GM12891 (cell line): Measurements from ENCODE around the gene FAM217B.
"Not testable (repeated sequence)": the region's sequence is repeated elsewhere in the genome, so short reads cannot be mapped to it uniquely, and the experiment has no call there.

Experiments used
- DNase-seq: peaks from one replicate; pipeline ENCODE4 v3.0.0; 2011; ENCODE audit warnings: low spot score; ENCODE audit not compliant: insufficient read length
- FAIRE-seq: peaks from 2 replicates; lab custom pipeline; 2011; peaks lifted over from hg19 to GRCh38; lab: Jason Lieb, UNC
- PAX5 ChIP-seq: IDR thresholded peaks from 2 replicates; pipeline ENCODE4 v1.6.1; 2011; ENCODE audit warnings: low read length, moderate library complexity, mild to moderate bottlenecking; ENCODE audit not compliant: insufficient read depth, severe bottlenecking
- POLR2A ChIP-seq: IDR thresholded peaks from 2 replicates; pipeline ENCODE4 v1.6.1; 2011; ENCODE audit warnings: low read depth, low read length, control low read depth
- POLR2AphosphoS5 ChIP-seq: IDR thresholded peaks from 2 replicates; pipeline ENCODE4 v1.6.1; 2011; ENCODE audit warnings: low read depth, low read length, control low read depth
- POU2F2 ChIP-seq: IDR thresholded peaks from 2 replicates; pipeline ENCODE4 v1.6.1; 2011; ENCODE audit warnings: low read depth, mild to moderate bottlenecking, control low read depth, low read length, moderate library complexity
- SPI1 ChIP-seq: IDR thresholded peaks from 2 replicates; pipeline ENCODE4 v1.6.1; 2011; ENCODE audit warnings: low read depth, low read length, control low read depth
- TAF1 ChIP-seq: IDR thresholded peaks from 2 replicates; pipeline ENCODE4 v1.6.1; 2011; ENCODE audit warnings: low read depth, low read length, control low read depth

The FAM217B gene

GRCh38 chr20:59947376-59947775 is 7.2 kb downstream of the FAM217B start:
- TF ChIP-seq PAX5 (no peak), POU2F2 (no peak), POLR2AphosphoS5 (no peak), POLR2A (no peak), TAF1 (no peak), SPI1 (no peak)
- FAIRE-seq (no peak), DNase-seq (no peak)

GRCh38 chr20:59948212-59948611 is 8.0 kb downstream of the FAM217B start:
- DNase-seq, result no peak
- FAIRE-seq, result no peak
- TF ChIP-seq POLR2A, result no peak
- TF ChIP-seq POU2F2, result no peak
- TF ChIP-seq POLR2AphosphoS5, result no peak
- TF ChIP-seq SPI1, result no peak
- no peak for TF ChIP-seq PAX5
- TF ChIP-seq TAF1, result no peak

DNA sequence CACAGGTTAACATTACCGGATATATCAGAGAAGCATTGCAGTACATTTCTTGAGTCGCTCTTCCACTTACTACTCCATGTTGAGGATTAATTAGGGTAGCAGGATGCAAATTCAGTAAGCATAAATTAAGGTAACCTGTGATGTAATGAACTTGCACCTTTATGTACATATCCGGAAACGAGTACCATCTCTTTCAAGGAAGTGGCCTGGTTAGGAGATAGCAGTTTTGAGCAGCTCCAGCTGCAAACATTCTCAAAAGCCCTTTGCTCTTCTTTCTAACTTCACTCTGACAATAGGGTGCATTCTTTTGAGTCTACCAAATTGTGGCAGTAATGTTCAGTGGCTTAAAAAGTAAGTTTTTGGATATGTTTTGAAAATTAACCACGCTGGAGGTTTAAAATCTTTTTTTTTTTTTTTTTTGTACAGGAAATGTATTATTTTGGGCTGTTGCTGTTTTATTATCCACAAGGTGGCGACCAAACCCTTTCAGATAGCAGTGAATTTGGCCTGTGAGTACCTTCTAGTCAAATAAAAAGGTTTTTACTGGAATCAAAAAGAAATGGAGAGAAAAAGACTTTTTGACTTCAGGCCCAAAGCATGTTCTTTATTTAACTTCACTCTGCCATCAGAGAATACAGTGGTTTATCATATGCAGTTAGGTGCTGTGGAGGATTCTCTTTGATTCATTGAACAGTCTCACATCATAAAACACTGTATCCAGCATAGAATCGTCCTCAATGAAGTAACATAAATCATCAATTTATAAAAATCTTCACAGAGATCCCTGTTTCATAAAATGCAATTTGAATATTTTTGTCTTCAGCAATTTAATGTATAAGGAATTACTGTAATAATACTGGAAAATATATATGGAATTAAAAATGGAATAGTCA is 8.9 kb downstream of the FAM217B start:
- DNase-seq (no peak), FAIRE-seq (no peak)
- TF ChIP-seq TAF1, result no peak
- no peak for TF ChIP-seq POLR2A
- TF ChIP-seq SPI1, result no peak
- TF ChIP-seq POU2F2, result no peak
- TF ChIP-seq POLR2AphosphoS5, result no peak
- TF ChIP-seq PAX5, result no peak

GRCh38 chr20:59949911-59950310 is 9.7 kb downstream of the FAM217B start:
- FAIRE-seq (no peak), DNase-seq (no peak)
- no peak for TF ChIP-seq PAX5
- TF ChIP-seq TAF1, result no peak
- no peak for TF ChIP-seq POLR2AphosphoS5
- no peak for TF ChIP-seq POLR2A

DNA sequence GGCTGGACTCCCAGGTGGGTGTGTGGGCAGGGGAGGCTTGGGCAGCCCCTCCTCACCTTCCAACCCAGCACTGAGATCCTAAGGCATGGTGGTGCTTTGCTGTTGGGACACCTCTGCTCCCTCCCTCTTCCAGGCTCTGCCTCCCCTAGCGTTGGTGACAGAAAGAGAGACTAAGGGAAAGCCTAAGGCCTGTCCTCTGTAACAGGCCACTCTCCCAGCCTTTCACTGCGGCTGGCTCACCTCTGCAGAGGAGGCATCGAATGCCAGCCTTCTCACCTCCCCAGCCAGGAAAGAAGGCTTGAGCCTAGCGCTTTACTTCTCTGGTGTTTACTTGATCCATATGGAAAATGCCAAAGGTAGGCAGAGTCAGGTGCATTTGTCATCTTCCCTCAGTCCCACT is 14.5 kb downstream of the FAM217B start:
- TF ChIP-seq SPI1 (no peak), PAX5 (no peak), POLR2AphosphoS5 (no peak), POLR2A (no peak), TAF1 (no peak), POU2F2 (no peak)
- no peak for DNase-seq

DNA sequence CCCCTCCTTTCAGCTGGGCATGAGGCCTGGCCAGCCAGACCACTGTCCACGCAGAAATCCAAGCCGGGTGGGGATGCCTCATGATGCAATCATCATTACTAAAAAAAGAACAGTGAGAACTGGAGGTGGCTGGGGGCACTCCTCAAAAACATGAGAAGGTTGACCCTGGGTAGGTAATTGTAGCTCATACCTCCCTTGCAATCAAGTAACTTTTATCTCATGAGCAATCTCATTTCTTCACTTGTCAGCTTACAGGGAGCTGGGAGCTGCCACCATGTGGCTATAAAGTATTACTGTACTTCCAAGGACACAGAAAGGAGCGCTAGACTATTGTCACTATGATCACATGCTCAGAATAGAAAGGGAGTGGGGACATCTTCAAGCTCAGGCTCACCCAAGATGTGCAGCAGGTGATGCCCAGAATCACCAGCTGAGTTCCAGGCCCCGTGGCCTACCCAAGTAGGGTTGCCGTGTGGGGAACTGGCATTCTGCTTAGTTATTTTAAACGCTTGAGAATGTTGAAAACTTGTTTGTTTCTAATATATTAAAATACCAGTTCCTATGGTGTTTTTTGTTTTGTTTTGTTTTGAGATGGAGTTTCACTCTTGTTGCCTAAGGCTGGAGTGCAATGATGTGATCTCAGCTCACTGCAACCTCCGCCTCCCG is 15.1 kb downstream of the FAM217B start:
- TF ChIP-seq TAF1 (no peak), POLR2A (no peak), POLR2AphosphoS5 (no peak)
- FAIRE-seq (no peak), DNase-seq (no peak)

More for the DNA sequence above, 14.5 kb downstream of the FAM217B start:
- no peak for FAIRE-seq

DNA sequence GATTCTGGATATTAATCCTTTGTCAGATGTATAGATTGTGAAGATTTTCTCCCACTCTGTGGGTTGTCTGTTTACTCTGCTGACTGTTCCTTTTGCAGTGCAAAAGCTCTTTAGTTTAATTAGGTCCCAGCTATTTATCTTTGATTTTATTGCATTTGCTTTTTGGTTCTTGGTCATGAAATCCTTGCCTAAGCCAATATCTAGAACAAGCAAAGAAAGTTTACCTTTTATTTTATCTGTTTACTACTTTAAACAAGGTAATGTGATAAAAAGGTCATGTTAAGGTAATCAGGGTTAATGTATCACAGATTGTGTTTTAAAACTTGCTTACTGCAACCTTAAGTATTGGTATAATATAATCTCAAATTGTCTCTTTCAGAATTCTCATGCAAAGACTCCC is 17.4 kb downstream of the FAM217B start:
- not testable (repeated sequence) for DNase-seq, FAIRE-seq

- DNase-seq (no peak), FAIRE-seq (no peak)
- TF ChIP-seq SPI1, result no peak
Observed at GRCh38 chr20:59958123-59958522, 17.9 kb downstream of the FAM217B start, which contains the start of gene CDH26. TSS of gene CDH26 (plus strand) at chr20:59958423. CDS start at chr20:59958727, 304 bp downstream.

DNA sequence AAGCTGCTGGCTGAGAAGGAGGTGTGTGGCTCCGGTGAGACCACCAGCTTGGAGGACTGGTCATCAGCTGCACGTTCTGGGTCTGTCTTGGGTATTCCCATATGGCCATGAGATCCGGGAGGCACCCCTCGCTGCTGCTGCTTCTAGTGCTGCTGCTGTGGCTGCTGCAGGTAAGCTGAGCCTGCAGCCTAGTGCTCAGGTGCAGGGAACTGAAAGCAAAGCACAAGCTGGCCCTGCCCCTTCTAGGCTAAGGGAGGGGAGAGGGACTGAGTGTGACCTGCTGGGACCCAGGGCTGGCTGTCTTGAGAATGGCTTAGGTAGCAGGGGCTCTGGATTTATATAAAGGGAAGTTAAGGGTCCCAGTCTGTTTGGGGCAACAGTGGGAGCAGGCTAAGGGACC is 18.4 kb downstream of the FAM217B start:
- FAIRE-seq, result no peak
- no peak for DNase-seq
- no peak for TF ChIP-seq TAF1

- TF ChIP-seq POU2F2 (no peak), POLR2AphosphoS5 (no peak), TAF1 (no peak), SPI1 (no peak), POLR2A (no peak), PAX5 (no peak)
- DNase-seq (no peak), FAIRE-seq (no peak)
Observed at GRCh38 chr20:59961423-59961822, 21.2 kb downstream of the FAM217B start.

- DNase-seq (no peak), FAIRE-seq (no peak)
- TF ChIP-seq POLR2A (no peak), PAX5 (no peak), TAF1 (no peak), POU2F2 (no peak), SPI1 (no peak), POLR2AphosphoS5 (no peak)
Observed at GRCh38 chr20:59962155-59962554, 22.0 kb downstream of the FAM217B start.
